OCI-LY1 (cell line): ENCODE results near the gene TNFRSF6B.
"Not testable (repeated sequence)": the region's sequence is repeated elsewhere in the genome, so short reads cannot be mapped to it uniquely, and the experiment has no call there.

Source experiments
- H2AFZ ChIP-seq: fragments of 200-600 bp; sonication (generic), shearing (Covaris generic); 2 replicates; pipeline ENCODE4 v1.6.0; 2014; ENCODE audit warnings: antibody characterized with exemption, mild to moderate bottlenecking, low read length
- H3F3A ChIP-seq: fragments of 200-600 bp; sonication (generic), shearing (Covaris generic); 2 replicates; pipeline ENCODE4 v1.6.0; 2014; ENCODE audit warnings: mild to moderate bottlenecking, antibody characterized with exemption, low read length, moderate library complexity; ENCODE audit not compliant: insufficient read depth
- H3K27ac ChIP-seq: fragments of 200-600 bp; sonication (generic); 2 replicates; pipeline ENCODE4 v1.5.1; 2014; ENCODE audit warnings: low read length, mixed run types, mild to moderate bottlenecking, low read depth; ENCODE audit not compliant: poor library complexity, severe bottlenecking
- H3K27me3 ChIP-seq: fragments of 200-600 bp; sonication (generic); 2 replicates; pipeline ENCODE4 v1.6.0; 2014; ENCODE audit warnings: antibody characterized with exemption, mild to moderate bottlenecking, low read length, moderate library complexity; ENCODE audit not compliant: insufficient read depth
- H3K36me3 ChIP-seq: fragments of 200-600 bp; sonication (generic); 2 replicates; pipeline ENCODE4 v1.6.1; 2014; ENCODE audit warnings: mild to moderate bottlenecking, antibody characterized with exemption, low read length, moderate library complexity, mixed read lengths; ENCODE audit not compliant: insufficient read depth
- H3K4me1 ChIP-seq: fragments of 200-600 bp; sonication (generic); 2 replicates; pipeline ENCODE4 v1.5.1; 2014; ENCODE audit warnings: mild to moderate bottlenecking, low read length, moderate library complexity; ENCODE audit not compliant: insufficient read depth, severe bottlenecking
- H3K4me2 ChIP-seq: fragments of 200-600 bp; sonication (generic), shearing (Covaris generic); 2 replicates; pipeline ENCODE4 v1.6.1; 2014; ENCODE audit warnings: low read length
- H3K4me3 ChIP-seq: fragments of 200-600 bp; sonication (generic); 2 replicates; pipeline ENCODE4 v1.5.1; 2014; ENCODE audit warnings: low read length, low read depth, mild to moderate bottlenecking, mixed read lengths; ENCODE audit not compliant: poor library complexity, severe bottlenecking
- H3K79me2 ChIP-seq: fragments of 200-600 bp; shearing (Covaris generic); 2 replicates; pipeline ENCODE4 v1.6.1; 2016; ENCODE audit warnings: mixed run types, low read length, mixed read lengths; ENCODE audit not compliant: insufficient read depth
- H3K9ac ChIP-seq: fragments of 200-600 bp; sonication (generic), shearing (Covaris generic); 2 replicates; pipeline ENCODE4 v1.6.1; 2014; ENCODE audit warnings: mild to moderate bottlenecking, low read length, mixed read lengths
- H3K9me2 ChIP-seq: fragments of 200-600 bp; sonication (generic), shearing (Covaris generic); 2 replicates; pipeline ENCODE4 v1.6.1; 2014; ENCODE audit warnings: low read depth, mild to moderate bottlenecking, low read length, mixed read lengths
- H3K9me3 ChIP-seq: fragments of 200-600 bp; shearing (Covaris generic); 2 replicates; pipeline ENCODE4 v1.6.1; 2014; ENCODE audit warnings: low read length, mixed read lengths
- H4K20me1 ChIP-seq: fragments of 200-600 bp; sonication (generic), shearing (Covaris generic); 2 replicates; pipeline ENCODE4 v1.6.0; 2016; ENCODE audit warnings: mild to moderate bottlenecking, low read length; ENCODE audit not compliant: insufficient read depth
- EZH2 ChIP-seq: fragments of 200-600 bp; sonication (generic), shearing (Covaris generic); IDR thresholded peaks from 2 replicates; pipeline ENCODE4 v1.8.0; 2017; ENCODE audit warnings: borderline replicate concordance, mixed run types, mild to moderate bottlenecking, antibody characterized with exemption, low read length, moderate library complexity, mixed read lengths
- TF ChIP-seq, protein P1 (sequence below): fragments of 200-600 bp; sonication (generic), shearing (Covaris generic); IDR thresholded peaks from 2 replicates; pipeline ENCODE4 v1.5.1; 2017; ENCODE audit warnings: mild to moderate bottlenecking, antibody characterized with exemption, low read length, moderate library complexity, mixed read lengths

The TNFRSF6B gene

DNA sequence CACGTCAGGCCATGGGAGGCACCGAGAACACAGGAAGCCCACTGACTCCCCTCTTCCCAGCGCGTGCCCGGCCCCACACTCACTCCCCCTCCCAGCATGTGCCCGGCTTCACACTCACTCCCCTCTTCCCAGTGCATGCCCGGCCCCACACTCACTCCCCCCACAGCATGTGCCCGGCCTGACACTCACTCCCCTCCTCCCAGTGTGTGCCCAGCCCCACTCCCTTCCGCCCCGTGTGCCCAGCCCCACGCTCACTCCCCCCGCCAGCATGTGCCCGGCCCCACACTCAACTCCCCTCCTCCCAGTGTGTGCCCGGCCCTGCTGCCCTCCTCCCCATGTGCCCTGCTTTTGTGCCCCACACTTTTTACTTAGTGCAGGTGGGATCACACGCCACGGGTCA lies 28.6 kb upstream of the TNFRSF6B start:
- TF ChIP-seq, protein P1, sequence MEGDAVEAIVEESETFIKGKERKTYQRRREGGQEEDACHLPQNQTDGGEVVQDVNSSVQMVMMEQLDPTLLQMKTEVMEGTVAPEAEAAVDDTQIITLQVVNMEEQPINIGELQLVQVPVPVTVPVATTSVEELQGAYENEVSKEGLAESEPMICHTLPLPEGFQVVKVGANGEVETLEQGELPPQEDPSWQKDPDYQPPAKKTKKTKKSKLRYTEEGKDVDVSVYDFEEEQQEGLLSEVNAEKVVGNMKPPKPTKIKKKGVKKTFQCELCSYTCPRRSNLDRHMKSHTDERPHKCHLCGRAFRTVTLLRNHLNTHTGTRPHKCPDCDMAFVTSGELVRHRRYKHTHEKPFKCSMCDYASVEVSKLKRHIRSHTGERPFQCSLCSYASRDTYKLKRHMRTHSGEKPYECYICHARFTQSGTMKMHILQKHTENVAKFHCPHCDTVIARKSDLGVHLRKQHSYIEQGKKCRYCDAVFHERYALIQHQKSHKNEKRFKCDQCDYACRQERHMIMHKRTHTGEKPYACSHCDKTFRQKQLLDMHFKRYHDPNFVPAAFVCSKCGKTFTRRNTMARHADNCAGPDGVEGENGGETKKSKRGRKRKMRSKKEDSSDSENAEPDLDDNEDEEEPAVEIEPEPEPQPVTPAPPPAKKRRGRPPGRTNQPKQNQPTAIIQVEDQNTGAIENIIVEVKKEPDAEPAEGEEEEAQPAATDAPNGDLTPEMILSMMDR, result no peak
- no peak for TF ChIP-seq EZH2
- H4K20me1 ChIP-seq, result no peaks in the 10 kb centered on the region
- H3K4me3 ChIP-seq, result no peak overlapping the region
- H3K9ac ChIP-seq, result no peak overlapping the region
- peaks cover 47% of the 10 kb centered on the region for H3K36me3 ChIP-seq
- no peak overlapping the region for H3K27ac ChIP-seq
- no peaks in the 10 kb centered on the region for H3K9me2 ChIP-seq
- no peak overlapping the region for H3K4me2 ChIP-seq
- no peaks in the 10 kb centered on the region for H3F3A ChIP-seq
- no peaks in the 10 kb centered on the region for H3K79me2 ChIP-seq
- no peaks in the 10 kb centered on the region for H3K9me3 ChIP-seq
- no peaks in the 10 kb centered on the region for H3K4me1 ChIP-seq
- H3K27me3 ChIP-seq, result no peaks in the 10 kb centered on the region
- no peak overlapping the region for H2AFZ ChIP-seq

DNA sequence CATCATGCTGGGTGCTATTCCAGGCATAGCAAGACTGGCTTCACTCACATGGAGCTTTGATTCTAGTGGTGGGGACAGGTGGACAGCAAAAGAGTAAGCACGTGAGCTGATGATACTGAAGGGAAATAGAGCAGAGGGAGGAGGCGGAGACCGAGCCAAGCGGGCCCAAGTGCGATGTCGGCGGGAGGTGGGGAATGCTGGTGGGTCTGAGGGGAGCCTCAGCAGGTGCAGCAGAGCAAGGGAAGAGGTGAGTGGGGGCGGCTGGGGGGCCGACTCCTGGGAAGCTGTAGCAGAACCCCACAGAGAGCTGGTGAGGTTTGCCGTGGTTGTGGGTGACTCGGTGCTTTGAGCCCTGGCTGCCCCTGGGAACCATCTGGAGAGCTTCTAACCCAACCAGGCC lies 28.1 kb upstream of the TNFRSF6B start:
- no peak overlapping the region for H3K4me2 ChIP-seq
- H3K27ac ChIP-seq, result no peak overlapping the region
- H3K4me1 ChIP-seq, result no peaks in the 10 kb centered on the region
- H3K9me2 ChIP-seq, result no peaks in the 10 kb centered on the region
- TF ChIP-seq, protein P1, result no peak
- no peak overlapping the region for H3K4me3 ChIP-seq
- no peak overlapping the region for H2AFZ ChIP-seq
- no peaks in the 10 kb centered on the region for H3K27me3 ChIP-seq
- no peaks in the 10 kb centered on the region for H3K9me3 ChIP-seq
- H3K79me2 ChIP-seq, result no peaks in the 10 kb centered on the region
- H3F3A ChIP-seq, result no peaks in the 10 kb centered on the region
- no peaks in the 10 kb centered on the region for H4K20me1 ChIP-seq
- H3K36me3 ChIP-seq, result peaks cover 42% of the 10 kb centered on the region
- no peak overlapping the region for H3K9ac ChIP-seq

DNA sequence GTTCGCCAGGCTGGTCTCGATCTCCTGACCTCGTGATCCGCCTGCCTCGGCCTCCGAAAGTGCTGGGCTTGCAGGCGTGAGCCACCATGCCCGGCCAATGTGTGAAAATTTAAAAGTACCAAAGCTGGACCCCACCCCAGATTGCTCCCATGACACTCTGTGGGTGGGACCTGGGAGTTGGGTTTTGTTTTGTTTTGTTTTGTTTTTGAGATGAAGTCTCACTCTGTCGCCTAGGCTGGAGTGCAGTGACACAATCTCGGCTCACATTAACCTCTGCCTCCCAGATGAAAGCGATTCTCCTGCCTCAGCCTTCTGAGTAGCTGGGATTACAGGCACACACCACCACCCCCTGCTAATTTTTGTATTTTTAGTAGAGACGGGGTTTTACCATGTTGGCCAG lies 24.8 kb upstream of the TNFRSF6B start:
- not testable (repeated sequence) for H3K79me2 ChIP-seq, H3K27me3 ChIP-seq, H3F3A ChIP-seq, H3K9ac ChIP-seq, H4K20me1 ChIP-seq, H3K27ac ChIP-seq, H3K9me2 ChIP-seq, H3K4me2 ChIP-seq, H3K9me3 ChIP-seq, H3K4me1 ChIP-seq, H3K4me3 ChIP-seq, H2AFZ ChIP-seq
- peaks cover 44% of the 10 kb centered on the region for H3K36me3 ChIP-seq

DNA sequence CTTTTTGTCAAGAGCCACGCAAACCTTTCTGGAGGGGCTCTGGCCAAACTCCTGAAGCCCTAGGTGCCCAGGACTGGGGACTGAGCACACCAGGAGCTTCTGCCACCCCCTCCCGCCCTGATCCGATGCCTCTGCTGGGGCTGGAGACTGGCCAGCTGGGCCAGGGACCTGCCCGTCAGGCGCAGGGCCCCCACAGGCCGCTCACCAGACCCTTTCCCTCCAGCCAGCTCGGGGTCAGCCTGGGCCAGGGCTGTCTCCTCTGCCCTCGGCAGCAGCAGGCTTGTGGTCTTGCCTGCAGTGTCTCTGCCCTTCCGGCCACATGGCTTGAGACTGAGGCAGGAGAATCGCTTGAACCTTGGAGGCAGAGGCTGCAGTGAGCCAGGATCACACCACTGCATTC lies 23.8 kb upstream of the TNFRSF6B start:
- H3K4me2 ChIP-seq, result no peak overlapping the region
- no peak overlapping the region for H3K4me3 ChIP-seq
- no peaks in the 10 kb centered on the region for H3K4me1 ChIP-seq
- no peaks in the 10 kb centered on the region for H3F3A ChIP-seq
- H3K27ac ChIP-seq, result no peak overlapping the region
- no peaks in the 10 kb centered on the region for H3K9me2 ChIP-seq
- no peaks in the 10 kb centered on the region for H3K27me3 ChIP-seq
- H4K20me1 ChIP-seq, result no peaks in the 10 kb centered on the region
- H2AFZ ChIP-seq, result no peak overlapping the region
- no peaks in the 10 kb centered on the region for H3K79me2 ChIP-seq
- no peaks in the 10 kb centered on the region for H3K9me3 ChIP-seq
- peaks cover 37% of the 10 kb centered on the region for H3K36me3 ChIP-seq
- no peak overlapping the region for H3K9ac ChIP-seq
- no peak for TF ChIP-seq EZH2
- TF ChIP-seq, protein P1, result no peak
